IMR-90 (cell line): ENCODE data around the gene RASGRP2. TPM values are rescaled to one million over a fixed set of nuclear protein-coding genes. Genes with fewer than 3 reads are reported as not detected.

Source experiments
- ATAC-seq: fragments of 200-7000 bp; cut with Tn5 transposase; 2 replicates; pipeline ENCODE4 v1.9.1; 2020; ENCODE audit warnings: low read depth, mild to moderate bottlenecking, moderate library complexity
- BruUV-seq: library from RNA; stranded (reverse); fragments of 400-500 nt; replicated peaks from 2 replicates; lab custom pipeline; 2021; lab: Mats Ljungman, UMichigan
- CTCF ChIA-PET: fragments of 300-600 bp; formaldehyde crosslinking; extraction: SDS; loops from one replicate; lab custom pipeline; 2021; ENCODE audit warnings: antibody characterized with exemption; lab: Yijun Ruan, JAX
- POLR2A ChIA-PET: fragments of 300-600 bp; sonication (Branson Sonifier 250); formaldehyde crosslinking; loops from one replicate; lab custom pipeline; 2022; ENCODE audit warnings: antibody characterized with exemption; ENCODE audit not compliant: unreplicated experiment; lab: Charles Lee
- DNase-seq: peaks from one replicate; pipeline ENCODE4 v3.0.0; 2013
- H2AFZ ChIP-seq: replicated peaks from 2 replicates; pipeline ENCODE3; 2013; ENCODE audit warnings: low read length, mild to moderate bottlenecking; ENCODE audit not compliant: poor library complexity
- H2AK5ac ChIP-seq: 2 replicates; pipeline ENCODE4 v1.6.1; 2013; ENCODE audit warnings: low read depth, low read length, inconsistent platforms
- H2AK9ac ChIP-seq: replicated peaks from 2 replicates; pipeline ENCODE3; 2013; ENCODE audit warnings: mild to moderate bottlenecking, low read depth, low read length, moderate library complexity; ENCODE audit not compliant: poor library complexity
- H2BK120ac ChIP-seq: 2 replicates; pipeline ENCODE4 v1.6.1; 2013; ENCODE audit warnings: low read depth, low read length, inconsistent platforms
- H2BK15ac ChIP-seq: 3 replicates; pipeline ENCODE4 v1.6.1; 2013; ENCODE audit warnings: low read depth, low read length, inconsistent platforms
- H2BK20ac ChIP-seq: 2 replicates; pipeline ENCODE4 v1.6.1; 2013; ENCODE audit warnings: low read depth, mild to moderate bottlenecking, inconsistent platforms, low read length, moderate library complexity
- H2BK5ac ChIP-seq: 2 replicates; pipeline ENCODE4 v1.6.1; 2013; ENCODE audit warnings: mild to moderate bottlenecking, low read depth, low read length, inconsistent platforms; ENCODE audit not compliant: poor library complexity, severe bottlenecking
- H3K14ac ChIP-seq: replicated peaks from 2 replicates; pipeline ENCODE4 v1.6.1; 2013; ENCODE audit warnings: low read depth, low read length, inconsistent platforms
- H3K18ac ChIP-seq: 2 replicates; pipeline ENCODE4 v1.6.1; 2013; ENCODE audit warnings: low read depth, low read length, control low read depth
- H3K23ac ChIP-seq: 2 replicates; pipeline ENCODE4 v1.6.1; 2013; ENCODE audit warnings: low read depth, low read length, inconsistent platforms
- H3K27ac ChIP-seq: 2 replicates; pipeline ENCODE4 v1.5.1; 2013; ENCODE audit warnings: mild to moderate bottlenecking, control low read depth, low read length; ENCODE audit not compliant: insufficient read depth
- H3K27me3 ChIP-seq: 2 replicates; pipeline ENCODE4 v1.6.1; 2013; ENCODE audit warnings: low read length; ENCODE audit not compliant: control insufficient read depth, insufficient read depth
- H3K36me3 ChIP-seq: 2 replicates; pipeline ENCODE4 v1.6.1; 2013; ENCODE audit warnings: low read length, mixed read lengths; ENCODE audit not compliant: control insufficient read depth, insufficient read depth
- H3K4ac ChIP-seq: 2 replicates; pipeline ENCODE4 v1.6.1; 2013; ENCODE audit warnings: low read depth, low read length, inconsistent platforms
- H3K4me1 ChIP-seq: 2 replicates; pipeline ENCODE4 v1.6.1; 2013; ENCODE audit warnings: low read length, mixed read lengths; ENCODE audit not compliant: control insufficient read depth, insufficient read depth
- H3K4me2 ChIP-seq: 2 replicates; pipeline ENCODE4 v1.6.1; 2013; ENCODE audit warnings: low read depth, mild to moderate bottlenecking, control low read depth, low read length, moderate library complexity
- H3K4me3 ChIP-seq: 2 replicates; pipeline ENCODE4 v1.5.1; 2013; ENCODE audit warnings: low read depth, mild to moderate bottlenecking, control low read depth, low read length, moderate library complexity; ENCODE audit not compliant: insufficient read depth
- H3K56ac ChIP-seq: 2 replicates; pipeline ENCODE4 v1.6.1; 2013; ENCODE audit warnings: low read length, inconsistent platforms; ENCODE audit not compliant: insufficient read depth; ENCODE audit errors: extremely low read depth
- H3K79me1 ChIP-seq, 2 experiments: 2 replicates each; pipeline ENCODE4 v1.6.1; 2013; ENCODE audit warnings: low read length in 2 of 2, inconsistent platforms in 1 of 2, low read depth in 1 of 2
- H3K9ac ChIP-seq: 2 replicates; pipeline ENCODE4 v1.6.1; 2013; ENCODE audit warnings: low read depth, low read length, control low read depth
- H3K9me1 ChIP-seq: 2 replicates; pipeline ENCODE4 v1.6.1; 2013; ENCODE audit warnings: low read length, inconsistent platforms; ENCODE audit not compliant: insufficient read depth
- H3K9me3 ChIP-seq: 2 replicates; pipeline ENCODE4 v1.6.1; 2013; ENCODE audit warnings: low read length; ENCODE audit not compliant: control insufficient read depth, insufficient read depth
- H4K20me1 ChIP-seq: 2 replicates; pipeline ENCODE4 v1.6.1; 2013; ENCODE audit warnings: low read length, inconsistent platforms; ENCODE audit not compliant: insufficient read depth
- H4K5ac ChIP-seq: 2 replicates; pipeline ENCODE4 v1.6.1; 2013; ENCODE audit warnings: mild to moderate bottlenecking, low read depth, low read length, control low read depth
- H4K8ac ChIP-seq, 2 experiments: 2 replicates each; pipeline ENCODE4 v1.6.1; 2013; ENCODE audit warnings: low read depth in 2 of 2, low read length in 2 of 2, control low read depth in 1 of 2, inconsistent platforms in 1 of 2
- H4K91ac ChIP-seq: 2 replicates; pipeline ENCODE4 v1.6.1; 2013; ENCODE audit warnings: low read depth, low read length, inconsistent platforms; ENCODE audit not compliant: insufficient read depth
- MAZ ChIP-seq: IDR thresholded peaks from 2 replicates; pipeline ENCODE4 v1.6.1; 2012; ENCODE audit warnings: low read depth, mild to moderate bottlenecking, low read length, improper control_type of control experiment, moderate library complexity, borderline replicate concordance
- NFE2L2 ChIP-seq: fragments of 150-350 bp; IDR thresholded peaks from 2 replicates; pipeline ENCODE4 v1.6.1; 2016; ENCODE audit warnings: low read depth, mild to moderate bottlenecking, low read length
- WGBS, 2 experiments: methylation state at CpG; one replicate each; pipeline versions ENCODE4 v1.1.5 to v1.1.7; 2013; ENCODE audit warnings: missing lambda C conversion rate in 2 of 2; ENCODE audit not compliant: insufficient read length in 1 of 2; ENCODE audit errors: extremely low coverage in 2 of 2; 5-methylcytosine and 5-hydroxymethylcytosine counted together
- dilution Hi-C: fragments of 300-500 bp; cut with HindIII; formaldehyde crosslinking; loops from one replicate; pipeline ENCODE4 v1.14.3; 2018; ENCODE audit warnings: low sequenced_read_pairs; ENCODE audit not compliant: unreplicated experiment
- in situ Hi-C: fragments of 300-500 bp; cut with MboI; formaldehyde crosslinking; loops from 3 replicates; pipeline ENCODE4 v1.14.3; 2019; ENCODE audit warnings: low sequenced_read_pairs, inconsistent platforms, mixed read lengths
- intact Hi-C: fragments of 100-400 bp; cut with micrococcal nuclease; formaldehyde crosslinking; loops from 2 replicates; pipeline ENCODE4 v1.10.0; 2022
- polyA plus RNA-seq, 3 experiments: library from polyadenylated mRNA; depleted of rRNA; stranded (reverse); fragments of >200 nt; gene quantifications; 2 replicates each; pipeline ENCODE4 v1.2.3, GENCODE V29; 2012; ENCODE audit warnings: low replicate concordance in 1 of 3
- total RNA-seq: library from RNA; depleted of rRNA; stranded (reverse); fragments of >200 nt; gene quantifications from 2 replicates; pipeline ENCODE4 v1.2.3, GENCODE V29; 2012

Gene RASGRP2
- total and polyA plus RNA-seq, 2 of the 4 experiments (the other 2 are of a cell fraction): 1.2 TPM; not detected in 1

- ChIA-PET CTCF (interaction anchor here (1.0 kb wide), 1 partner anchor 13 kb away, joined by 3 read pairs; no protein-coding TSS in a partner anchor), POLR2A (no interaction called here)
- ATAC-seq (peak; percentile 51), DNase-seq (peak; percentile 79)
- dilution Hi-C loops: no loop called here
- Histone ChIP-seq H3K4me3 (no peak overlapping the region), H3K9ac (no peak overlapping the region), H2AK9ac (peak overlapping the region; percentile 18), H3K9me1 (peaks cover 18% of the 10 kb centered on the region; the same call in 1 of the 2 replicates), H3K4me1 (peaks cover 18% of the 10 kb centered on the region), H3K4me2 (no peak overlapping the region), H2BK120ac (no peak overlapping the region), H3K27ac (peak overlapping the region; percentile 11), H3K23ac (no peak overlapping the region; the same call in 1 of the 2 replicates), H4K91ac (no peak overlapping the region), H4K5ac (no peak overlapping the region), H3K56ac (no peak overlapping the region), H3K18ac (no peak overlapping the region), H2AK5ac (peak overlapping the region; percentile 61; the same call in 1 of the 2 replicates), H2BK5ac (peak overlapping the region; percentile 17), H3K79me1 (peaks cover 17 to 54% of the 10 kb centered on the region in 2 experiments), H2BK15ac (no peak overlapping the region), H2AFZ (peak overlapping the region; percentile 18), H2BK20ac (no peak overlapping the region), H3K27me3 (no peaks in the 10 kb centered on the region), H3K9me3 (no peaks in the 10 kb centered on the region), H3K14ac (0 out of 2 replicates have a peak overlapping the region, but pooled peaks have one; percentile 40), H3K36me3 (peaks cover 57% of the 10 kb centered on the region), H4K8ac (no peak overlapping the region), H4K20me1 (peaks cover 50% of the 10 kb centered on the region), H3K4ac (peak overlapping the region; percentile 2; the same call in 1 of the 2 replicates)
- no TSS peak for BruUV-seq
- 21% methylated on average over 3 of the region's 13 CpGs; no CpG with 5 or more reads in 1 of the 2 experiments for WGBS, 2 experiments
- TF ChIP-seq MAZ (peak; percentile 45; the same call in 1 of the 2 replicates), NFE2L2 (no peak)
- intact Hi-C loops: no loop called here
- in situ Hi-C loops: no loop called here
Measured at GRCh38 chr11:64762674-64763525, 19.0 kb upstream of the RASGRP2 start.
